ENCODE results near the gene HECTD4.

HECTD4 gene

DNA sequence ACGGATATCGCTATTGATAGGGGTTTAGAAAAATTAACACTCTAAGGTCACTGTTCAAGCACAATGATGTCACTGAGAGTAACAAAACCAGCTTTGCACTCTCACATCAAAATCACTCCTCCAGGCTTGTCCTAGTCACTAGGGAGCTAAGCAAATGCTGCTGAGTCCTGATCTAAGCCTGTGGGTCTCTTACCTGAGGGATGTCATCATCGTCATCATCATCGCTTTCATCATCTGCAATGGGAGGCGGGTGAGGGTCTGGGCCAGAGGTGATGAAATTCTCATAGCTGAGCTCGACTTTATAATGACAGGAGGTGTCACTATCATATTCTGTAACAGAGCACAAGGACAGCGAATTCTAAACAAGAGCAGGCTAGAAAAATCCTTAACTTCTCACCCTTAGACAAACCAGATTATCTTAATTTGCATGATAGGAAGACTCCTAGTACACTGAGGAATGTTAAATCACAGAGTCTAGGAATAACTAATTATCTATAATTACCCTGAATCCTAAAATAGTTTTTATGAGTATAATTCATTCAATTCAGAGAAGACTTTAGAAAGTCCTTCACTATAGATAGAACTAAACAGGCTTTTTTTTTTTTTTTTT, 173.8 kb downstream of the HECTD4 start:
- no peak for DNase-seq (ENCODE audit: low spot score)

DNA sequence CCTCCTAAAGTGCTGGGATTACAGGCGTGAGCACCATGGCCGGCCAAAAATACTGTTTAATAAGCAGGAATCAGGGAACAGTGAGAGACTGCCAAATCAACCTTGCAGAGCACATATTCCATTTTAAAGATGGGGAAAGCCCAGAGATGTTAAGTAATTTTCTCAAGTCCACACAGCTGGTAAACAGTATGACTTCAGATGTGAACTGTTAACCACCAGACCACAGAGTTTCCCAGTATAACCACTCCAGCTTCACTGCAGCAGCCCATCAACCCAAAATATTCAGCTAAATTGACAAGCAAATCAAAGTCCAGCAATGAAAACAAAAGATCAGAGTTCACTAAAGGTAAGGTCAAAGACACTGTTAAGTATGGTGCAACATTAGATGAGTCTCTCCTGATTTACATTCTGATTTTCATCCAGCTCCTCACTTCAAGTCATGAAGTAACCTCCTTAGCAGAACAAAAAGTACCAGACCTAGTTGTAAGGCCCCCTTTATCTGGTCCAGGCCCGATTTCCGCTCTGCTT, 174.8 kb downstream of the HECTD4 start:
- no peak for DNase-seq (ENCODE audit: low spot score)

DNA sequence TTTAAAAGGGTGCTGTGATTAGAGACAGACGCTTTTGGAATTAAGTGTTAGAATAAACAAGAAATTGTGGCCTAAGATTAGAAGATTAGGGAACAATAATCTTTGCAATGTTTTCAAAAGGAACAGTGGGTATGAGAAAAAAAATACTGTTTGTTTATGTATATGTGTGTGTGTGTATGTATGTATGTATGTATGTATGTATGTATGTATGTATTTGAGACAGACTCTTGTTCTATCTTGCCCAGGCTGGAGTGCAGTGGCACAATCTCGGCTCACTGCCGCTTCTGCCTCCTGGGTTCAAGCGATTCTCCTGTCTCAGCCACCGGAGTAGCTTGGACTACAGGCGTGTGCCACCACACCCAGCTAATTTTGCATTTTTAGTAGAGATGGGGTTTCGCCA, 175.3 kb downstream of the HECTD4 start:
- DNase-seq (ENCODE audit: low spot score) = no peak

DNA sequence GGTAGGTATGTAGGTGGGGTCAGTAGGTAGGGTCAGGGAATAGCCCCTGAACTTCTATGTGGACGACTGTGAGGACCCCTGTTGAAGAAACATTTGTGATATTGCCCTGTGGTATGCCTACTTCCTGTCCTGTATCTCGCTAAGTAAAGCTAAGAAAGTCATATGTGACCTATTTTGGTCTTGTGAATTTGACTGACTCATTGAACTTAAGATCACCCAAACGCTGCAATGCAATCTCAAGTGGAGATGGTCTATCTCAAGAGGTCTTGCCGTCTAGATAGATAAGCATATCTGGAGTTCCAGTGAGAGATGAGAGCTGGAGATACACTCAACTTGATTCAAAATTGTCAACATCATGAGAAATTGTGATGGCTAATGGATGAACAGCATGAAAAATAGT, 183.1 kb downstream of the HECTD4 start:
- DNase-seq (ENCODE audit: low spot score) = no peak

DNA sequence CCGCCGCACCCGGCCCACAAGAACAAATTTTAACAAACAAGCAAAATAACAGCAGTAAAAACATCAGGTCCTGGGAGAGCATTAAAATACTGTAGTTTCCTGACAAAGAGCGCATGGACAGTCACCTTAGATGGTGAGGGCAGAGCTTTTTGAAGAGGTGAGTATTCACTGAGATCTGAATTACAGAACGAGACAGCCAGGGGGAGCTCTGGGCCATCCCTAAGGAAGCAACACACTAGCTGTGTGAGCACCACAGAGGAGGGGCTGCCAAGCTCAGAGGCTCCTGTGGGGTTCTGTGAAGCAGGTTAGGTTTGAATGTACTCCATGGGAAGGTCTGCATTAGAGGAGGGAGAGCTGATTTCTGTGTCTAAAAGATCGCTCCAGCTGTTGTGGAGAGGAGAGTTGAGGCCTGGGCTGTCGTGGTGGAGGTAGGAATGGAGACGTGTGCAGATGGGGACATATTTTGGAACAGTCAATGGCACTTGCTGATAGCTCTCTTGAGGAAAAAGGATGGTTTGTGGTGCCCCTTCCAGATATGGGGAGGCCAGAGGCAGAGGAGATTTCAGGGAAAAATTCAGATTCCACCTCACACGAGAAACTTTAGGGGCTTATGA, 184.0 kb downstream of the HECTD4 start:
- DNase-seq (ENCODE audit: low spot score) = peak; percentile 57

DNA sequence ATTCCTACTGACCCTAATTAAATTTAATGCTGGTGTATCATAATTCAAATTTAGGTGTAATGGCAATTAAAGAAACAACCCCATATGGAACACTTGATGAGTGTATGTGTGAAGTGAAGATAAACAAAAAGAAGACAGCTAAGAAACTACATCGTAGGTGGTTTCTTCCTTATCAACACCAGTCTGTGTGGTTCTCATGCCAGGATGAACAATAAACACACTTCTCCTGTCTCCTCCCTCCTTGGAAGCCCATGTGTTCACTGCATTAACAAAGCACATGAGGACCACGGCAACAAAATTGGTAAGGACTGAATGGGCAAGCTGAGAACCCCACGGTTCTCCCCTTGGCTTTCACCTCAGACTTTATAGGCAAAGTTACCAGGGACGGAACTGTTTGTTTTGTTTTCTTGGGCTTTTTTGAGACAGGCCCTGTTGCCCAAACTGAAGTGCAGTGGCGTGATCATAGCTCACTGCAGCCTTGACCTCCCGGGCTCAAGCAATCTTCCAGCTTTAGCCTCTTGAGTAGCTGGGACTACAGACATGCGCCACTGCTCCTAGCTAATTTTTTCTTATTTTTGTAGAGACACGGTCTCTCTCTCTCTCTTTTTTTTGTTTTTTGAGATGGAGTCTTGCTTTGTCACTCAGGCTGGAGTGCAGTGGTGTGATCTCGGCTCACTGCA, 185.9 kb downstream of the HECTD4 start:
- no peak for DNase-seq (ENCODE audit: low spot score)

DNA sequence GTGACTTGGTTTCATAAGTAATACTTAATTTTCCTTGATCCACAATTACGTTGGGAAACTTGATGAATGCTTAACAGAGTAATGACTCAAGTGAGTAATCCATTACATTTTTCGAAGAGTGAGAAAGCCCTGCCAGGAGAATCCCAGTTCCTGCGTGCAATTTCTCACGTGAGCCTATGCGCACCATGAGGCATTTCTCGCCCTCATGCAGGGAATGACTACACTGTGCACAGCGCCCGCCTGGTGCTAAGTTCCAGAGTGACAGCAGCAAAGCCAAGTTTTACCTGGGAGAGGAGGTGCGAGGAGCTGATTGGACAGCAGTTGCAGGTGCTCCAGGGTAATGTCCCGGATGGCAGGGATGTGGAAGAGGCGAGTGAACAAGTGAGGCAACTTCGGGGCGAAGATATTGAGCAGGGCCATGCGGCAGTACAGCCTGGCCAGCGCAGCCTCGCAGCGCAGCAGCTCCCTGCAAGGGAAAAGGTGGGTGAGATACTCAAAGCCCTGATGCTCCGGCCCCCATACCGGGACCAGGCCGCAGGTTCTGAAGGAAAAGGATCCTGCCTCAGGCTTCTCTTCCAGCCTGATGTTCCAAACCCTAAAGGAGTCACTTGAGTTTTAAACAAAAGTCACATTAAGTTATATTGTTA, 187.5 kb downstream of the HECTD4 start:
- DNase-seq (ENCODE audit: low spot score) = no peak

DNA sequence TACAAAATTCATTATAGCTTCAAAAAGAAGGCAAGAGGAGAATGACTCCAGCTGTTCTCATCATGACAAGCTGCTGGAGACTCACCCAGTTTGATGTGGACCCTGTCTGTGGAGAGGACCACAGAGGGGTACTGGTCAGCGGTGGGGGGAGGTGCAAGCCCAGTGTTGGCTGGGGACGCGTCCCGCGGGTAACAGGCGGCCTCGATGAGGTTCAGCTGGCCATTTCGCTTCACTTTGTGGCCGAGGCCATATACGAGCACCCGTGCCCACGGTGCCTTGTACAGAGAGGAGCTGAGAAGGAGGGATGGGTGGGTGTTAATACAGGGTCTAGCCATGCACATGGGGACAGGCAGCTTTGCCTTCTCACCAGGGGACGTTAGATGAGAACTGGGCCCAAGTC, 189.8 kb downstream of the HECTD4 start:
- DNase-seq (ENCODE audit: low spot score) = no peak

DNA sequence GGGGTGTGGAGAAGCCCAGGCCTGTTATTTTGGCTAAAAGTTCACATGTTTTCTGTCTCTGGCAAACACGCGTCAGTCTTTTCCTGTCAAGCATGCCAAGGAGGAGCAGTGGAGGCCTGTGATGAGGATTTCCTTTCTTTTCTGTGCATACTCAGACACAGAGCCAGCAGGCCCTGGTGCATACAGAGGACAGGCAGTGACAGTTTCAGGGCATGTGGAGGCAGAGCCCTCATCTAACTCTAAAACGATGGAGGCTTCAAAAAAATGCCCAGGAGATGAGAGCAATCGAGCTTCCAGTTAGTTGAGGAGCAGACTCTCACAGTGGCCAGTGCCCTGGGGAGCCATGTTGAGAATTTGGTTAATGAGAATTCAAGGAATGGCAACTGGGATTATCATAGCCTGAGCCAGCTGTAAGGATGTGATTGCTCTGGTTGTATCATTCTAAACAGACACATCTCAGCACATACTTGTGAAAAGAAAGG, 190.3 kb downstream of the HECTD4 start:
- no peak for DNase-seq (ENCODE audit: low spot score)

DNA sequence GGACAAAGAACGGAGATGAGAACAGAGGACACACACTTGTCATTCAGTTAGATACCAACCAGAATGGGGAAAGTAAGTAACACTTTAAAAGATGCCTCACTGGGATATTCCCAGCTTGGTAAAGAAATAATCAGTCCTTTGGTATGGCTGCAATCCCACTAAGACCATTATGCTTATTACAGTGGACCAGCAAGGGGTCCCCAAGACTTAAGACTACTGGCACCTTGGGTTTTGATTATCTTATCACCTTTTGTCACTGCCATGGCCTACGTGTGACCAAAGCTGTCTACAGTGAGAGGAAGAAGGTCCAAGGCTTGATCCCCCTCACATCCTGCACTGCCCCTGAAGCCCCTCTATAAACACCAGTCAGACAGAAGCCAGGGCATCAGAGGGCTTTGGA, 191.0 kb downstream of the HECTD4 start:
- DNase-seq (ENCODE audit: low spot score) = no peak

DNA sequence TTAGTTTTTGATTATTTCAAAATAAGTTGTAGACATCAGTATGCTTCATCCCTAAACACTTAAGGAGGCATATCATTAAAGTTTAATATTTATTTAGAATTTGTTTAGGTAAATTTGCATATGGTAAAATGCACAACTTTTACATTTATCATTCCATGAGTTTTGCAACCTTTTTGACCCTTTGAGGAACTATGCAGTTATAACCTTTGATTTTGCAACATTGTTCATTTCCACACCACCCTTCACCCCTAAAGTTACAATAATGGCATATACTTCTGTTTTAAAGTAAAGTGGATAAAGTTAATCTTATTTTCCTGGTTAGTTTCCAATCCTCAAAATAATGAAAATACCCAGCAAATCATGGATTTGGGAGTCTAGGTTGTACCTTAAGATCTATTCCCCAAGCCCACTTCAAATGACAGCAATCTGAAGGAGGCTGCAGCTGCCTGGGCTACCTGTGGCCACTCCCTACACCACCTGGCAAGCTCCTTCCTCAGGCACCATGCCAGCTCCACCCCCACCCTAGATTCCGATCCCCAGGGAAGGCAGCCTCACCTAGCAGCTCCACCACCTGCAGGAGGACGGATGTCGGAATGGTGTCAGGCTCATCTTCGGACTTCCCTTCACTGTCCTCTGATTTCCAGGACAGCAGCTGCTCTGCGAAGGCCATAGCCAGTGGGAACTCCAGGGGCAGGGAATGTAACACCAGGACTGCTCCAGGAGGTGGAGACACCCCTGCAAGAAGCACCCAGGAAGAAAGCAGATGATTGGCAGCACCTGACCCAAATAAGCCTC, 191.8 kb downstream of the HECTD4 start:
- DNase-seq (ENCODE audit: low spot score) = no peak

DNA sequence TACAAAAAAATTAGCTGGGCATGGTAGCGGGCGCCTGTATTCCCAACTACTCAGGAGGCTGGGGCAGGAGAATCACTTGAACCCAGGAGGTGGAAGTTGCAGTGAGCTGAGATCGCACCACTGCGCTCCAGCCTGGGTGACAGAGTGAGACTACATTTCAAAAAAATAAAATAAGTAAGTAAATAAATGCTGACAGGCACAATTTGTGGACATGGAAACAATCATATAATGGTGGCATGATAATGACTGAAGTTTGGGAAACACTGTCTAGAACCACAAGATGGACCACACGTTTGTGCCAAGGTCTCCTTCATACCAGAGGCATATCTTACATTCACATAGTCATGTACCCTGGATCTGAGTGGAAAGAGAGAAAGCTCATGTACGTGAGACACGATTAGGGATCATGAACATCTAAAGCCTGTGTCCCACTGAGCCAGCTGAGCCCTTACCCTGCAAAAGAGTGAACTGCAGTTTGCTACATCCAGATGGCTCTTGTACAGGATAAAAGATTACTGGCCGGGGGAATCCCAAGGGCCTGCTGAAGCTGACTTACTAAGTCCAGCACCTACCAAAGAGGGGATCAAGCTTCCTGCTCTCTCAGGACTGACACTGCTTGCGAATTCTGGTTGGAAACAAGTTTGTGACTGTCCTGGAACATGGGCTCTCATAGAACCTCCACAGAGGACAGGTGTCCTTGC, 194.0 kb downstream of the HECTD4 start:
- DNase-seq (ENCODE audit: low spot score) = no peak

DNA sequence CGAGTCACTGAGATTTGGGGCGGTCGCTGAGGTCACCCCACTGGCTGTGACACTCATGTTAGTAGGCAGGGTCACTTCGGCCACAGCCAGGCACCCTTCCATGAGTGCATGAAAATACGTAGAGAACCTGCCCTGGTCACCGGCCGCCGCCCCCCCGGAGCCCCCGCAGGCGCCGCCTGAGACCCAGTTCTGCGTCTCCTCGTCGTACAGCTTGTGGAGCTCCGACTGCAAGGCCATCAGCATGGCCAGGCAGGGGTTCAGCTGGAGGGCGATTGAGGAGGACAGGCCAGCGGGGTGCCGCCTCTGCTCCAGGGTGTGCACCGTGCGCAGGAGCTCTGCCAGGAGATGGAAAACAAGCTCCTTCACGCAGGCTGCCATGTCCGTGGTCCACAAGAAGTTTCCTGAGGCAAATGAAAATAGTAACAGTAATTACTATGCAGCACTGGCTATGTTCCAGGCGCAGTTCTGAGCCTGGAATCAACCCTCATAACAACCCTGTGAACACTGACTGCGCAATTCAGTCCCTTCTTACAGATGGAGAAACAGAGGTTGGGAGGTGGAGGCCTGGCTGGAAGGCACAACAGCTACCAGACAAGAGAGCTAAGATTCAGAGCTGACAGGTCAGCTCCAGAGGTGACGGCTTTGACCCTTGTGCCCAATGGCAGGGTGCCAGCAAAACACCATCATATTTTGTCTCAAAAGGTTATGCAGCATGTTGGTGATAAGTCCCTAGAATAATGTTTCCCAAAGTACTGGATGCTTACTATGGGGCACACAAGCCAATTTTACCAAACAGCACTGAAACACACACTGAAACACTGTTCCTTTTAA, 196.9 kb downstream of the HECTD4 start:
- DNase-seq (ENCODE audit: low spot score) = no peak

DNA sequence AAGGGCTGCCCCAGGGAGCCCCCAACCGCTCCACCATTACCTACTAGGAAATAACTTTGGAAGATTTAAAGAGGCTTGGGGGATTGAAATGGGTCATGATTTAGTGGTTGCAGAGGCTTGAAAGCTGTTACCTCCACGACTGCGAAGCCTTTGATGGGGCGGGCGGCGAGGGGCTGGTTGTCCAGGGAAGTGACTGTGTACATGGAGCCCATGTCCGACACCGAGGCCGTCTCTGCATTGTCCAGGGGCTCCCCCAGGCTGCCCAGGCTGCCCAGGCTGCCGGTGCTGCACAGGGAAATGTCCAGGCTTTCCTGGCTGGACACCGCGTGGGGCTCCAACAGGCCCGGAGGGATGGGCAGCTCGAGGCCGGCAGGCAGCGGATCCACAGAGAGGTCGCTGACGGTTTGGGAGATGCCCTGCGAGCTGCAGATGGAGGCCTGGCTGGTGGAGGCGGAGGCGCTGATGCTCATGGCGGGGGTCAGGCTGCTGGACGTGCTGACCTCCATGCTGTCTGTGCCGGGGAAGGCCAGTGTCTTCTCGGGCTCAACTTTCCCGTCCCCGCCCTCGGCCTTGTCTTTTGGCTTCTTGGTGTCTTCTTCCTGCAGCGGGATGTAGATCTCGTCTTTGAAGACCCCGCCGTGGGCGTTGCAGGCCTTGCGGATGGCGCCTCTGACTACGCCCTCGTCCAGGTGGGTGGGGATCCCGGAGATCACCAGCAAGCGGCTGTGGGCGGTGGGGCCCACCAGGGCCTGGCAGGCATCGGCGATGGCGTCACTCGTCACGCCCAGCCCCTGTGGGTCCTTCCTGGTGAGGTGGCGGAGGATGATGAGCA, 198.0 kb downstream of the HECTD4 start:
- DNase-seq (ENCODE audit: low spot score) = no peak

DNA sequence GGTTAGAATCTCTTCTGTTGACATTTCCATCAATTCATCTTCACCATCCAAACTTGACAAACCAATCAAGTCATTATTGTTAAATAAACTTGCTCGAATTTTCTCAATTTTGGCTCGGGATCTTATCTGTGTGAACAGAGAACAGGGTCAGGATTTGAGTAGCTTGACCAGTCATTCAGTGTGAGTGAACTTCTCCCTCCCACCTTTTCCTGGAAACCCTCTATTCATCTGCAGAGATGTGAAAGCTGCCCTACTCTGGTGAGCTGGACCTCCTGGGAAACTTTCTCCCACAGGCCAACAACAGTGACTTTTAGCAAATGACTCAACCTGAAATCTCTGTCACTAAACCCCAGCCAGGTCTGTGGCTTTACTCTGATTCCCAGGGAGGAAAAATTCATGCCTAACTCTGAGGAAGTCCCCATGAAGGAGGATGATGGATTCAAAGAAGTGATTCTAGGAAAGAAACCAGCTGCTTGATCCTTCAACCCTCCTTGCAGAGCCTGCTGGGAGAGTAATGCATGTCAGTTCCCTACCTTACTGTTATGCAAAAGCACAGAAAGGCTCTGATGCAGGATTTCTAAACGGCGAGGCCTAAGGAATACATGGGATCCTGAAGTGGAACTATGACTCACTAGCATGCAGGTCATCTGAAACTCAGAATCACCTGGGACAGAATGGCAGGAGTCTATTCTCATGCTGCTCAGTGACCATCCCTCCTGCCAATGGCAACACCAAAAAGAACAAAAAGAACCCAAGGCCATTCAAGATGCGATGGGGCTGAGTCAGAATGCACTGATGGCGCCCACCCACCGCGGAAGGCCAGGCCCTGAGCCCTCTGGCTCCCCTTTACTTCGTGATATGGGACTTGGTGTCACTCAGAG, 198.8 kb downstream of the HECTD4 start:
- DNase-seq (ENCODE audit: low spot score) = no peak

DNA sequence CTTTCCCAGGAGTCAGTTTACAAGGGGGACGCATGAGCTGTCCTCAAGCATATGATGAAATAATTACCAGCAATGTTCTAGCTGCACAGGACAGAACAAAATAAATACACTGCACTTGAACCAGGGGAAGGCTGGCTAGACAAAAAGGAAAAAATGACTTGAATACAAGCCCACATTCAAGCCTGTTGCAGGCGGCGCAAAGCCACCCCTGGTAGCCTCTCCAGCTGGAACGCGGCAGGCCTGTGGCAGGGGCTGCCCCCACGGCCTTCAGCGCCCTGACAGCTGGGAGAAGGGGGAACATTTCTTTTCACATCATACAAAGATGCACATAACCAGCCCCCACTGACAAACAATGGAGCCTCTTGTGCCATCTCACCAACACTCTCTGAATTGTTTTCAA, 199.7 kb downstream of the HECTD4 start:
- DNase-seq (ENCODE audit: low spot score) = no peak

DNA sequence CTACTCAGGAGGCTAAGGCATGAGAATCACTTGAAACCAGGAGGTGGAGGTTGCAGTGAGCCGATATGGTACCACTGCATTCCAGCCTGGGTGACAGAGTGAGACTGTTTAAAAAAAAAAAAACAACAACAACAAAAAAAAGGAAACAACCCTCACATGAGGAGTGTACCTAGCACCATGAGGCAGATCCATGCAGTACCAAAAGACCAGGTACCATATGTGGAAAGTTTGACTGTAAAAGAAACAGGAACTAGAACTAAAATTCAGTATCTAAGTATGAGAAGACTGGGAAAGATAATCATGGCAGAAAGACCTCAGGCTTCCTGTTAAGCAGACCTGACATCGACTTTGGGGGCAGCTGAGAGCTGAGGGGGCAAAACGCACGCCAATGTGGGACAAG, 201.8 kb downstream of the HECTD4 start:
- DNase-seq (ENCODE audit: low spot score) = no peak

DNA sequence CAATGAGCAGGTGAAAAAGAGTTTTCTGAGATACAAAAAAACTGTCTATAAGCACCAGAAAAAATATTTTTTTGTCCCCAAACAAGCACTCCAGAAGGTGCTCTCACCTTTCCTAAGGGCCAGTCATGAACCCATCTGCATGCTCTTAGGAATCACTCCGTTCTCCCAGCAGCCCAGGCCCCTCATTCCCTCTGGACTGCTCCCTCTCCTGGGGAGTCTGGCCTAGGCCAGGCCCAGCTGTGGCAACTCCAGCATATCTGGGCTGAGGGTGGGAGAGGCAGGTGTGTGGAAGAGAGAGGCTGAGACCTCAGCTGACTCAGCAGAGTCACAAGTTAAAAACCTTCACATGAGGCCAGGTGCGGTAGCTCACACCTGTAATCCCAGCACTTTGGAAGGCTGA, 202.3 kb downstream of the HECTD4 start:
- DNase-seq (ENCODE audit: low spot score) = no peak

DNA sequence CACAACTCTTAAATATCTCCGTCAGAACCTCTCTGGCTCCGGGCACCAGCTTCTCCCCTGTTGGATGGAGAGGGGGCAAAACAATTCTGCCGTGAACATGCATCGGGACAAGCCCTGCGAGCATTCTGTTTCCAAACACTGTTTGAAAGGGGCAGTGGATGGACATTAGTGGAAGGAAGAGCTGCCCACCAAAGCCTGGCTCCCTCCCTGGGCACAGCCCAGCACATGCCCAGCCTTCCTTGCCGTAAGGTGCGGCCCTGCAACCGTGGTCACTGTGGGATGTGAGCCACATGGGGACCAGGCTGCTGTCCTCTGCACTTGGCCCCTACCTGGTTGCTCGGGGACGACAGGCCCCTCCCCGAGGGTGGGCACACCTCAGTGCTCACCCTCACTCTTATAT, 202.9 kb downstream of the HECTD4 start:
- no peak for DNase-seq (ENCODE audit: low spot score)
